Stimulated activated CD8-positive, alpha-beta memory T cell treated with anti-CD3 and anti-CD28 coated beads, Interleukin-7, amount 100 ng/mL, for 48 hours (primary cell): ENCODE data around the gene VMO1.

ENCODE experiments used
- DNase-seq, 2 donors: peaks; one replicate each; pipeline ENCODE4 v3.0.0-alpha.2; 2020; ENCODE audit warnings: low read depth in 1 of 2; ENCODE audit errors: extremely low read depth in 1 of 2

The VMO1 gene

GRCh38 chr17:4766201-4766600 lies 20.0 kb downstream of the VMO1 start:
- no peak for DNase-seq

- DNase-seq, result no peak
Observed at GRCh38 chr17:4764595-4764994, 21.6 kb downstream of the VMO1 start.

GRCh38 chr17:4759776-4760236 lies 26.4 kb downstream of the VMO1 start:
- DNase-seq, result no peak

- no peak for DNase-seq
Observed at GRCh38 chr17:4753392-4753791, 32.8 kb downstream of the VMO1 start.

GRCh38 chr17:4751932-4752331 lies 34.2 kb downstream of the VMO1 start:
- no peak for DNase-seq

GRCh38 chr17:4750606-4751005 lies 35.6 kb downstream of the VMO1 start:
- no peak for DNase-seq

GRCh38 chr17:4748686-4749085 lies 37.5 kb downstream of the VMO1 start:
- DNase-seq, result no peak

- DNase-seq, result no peak
Observed at GRCh38 chr17:4747847-4748246, 38.3 kb downstream of the VMO1 start.

- no peak for DNase-seq
Observed at GRCh38 chr17:4744999-4745969, 40.9 kb downstream of the VMO1 start.

- DNase-seq, result no peak
Observed at GRCh38 chr17:4743898-4744297, 42.3 kb downstream of the VMO1 start.

- DNase-seq, result no peak
Observed at GRCh38 chr17:4743216-4743615, 42.9 kb downstream of the VMO1 start.

- no peak for DNase-seq
Observed at GRCh38 chr17:4742629-4743028, 43.5 kb downstream of the VMO1 start.

- DNase-seq, result no peak
Observed at GRCh38 chr17:4742133-4742532, 44.0 kb downstream of the VMO1 start.

- no peak for DNase-seq
Observed at GRCh38 chr17:4741544-4741943, 44.6 kb downstream of the VMO1 start.

GRCh38 chr17:4740584-4740983 lies 45.6 kb downstream of the VMO1 start:
- DNase-seq, result no peak

GRCh38 chr17:4740025-4740351 lies 46.2 kb downstream of the VMO1 start:
- no peak for DNase-seq

- DNase-seq, result no peak
Observed at GRCh38 chr17:4739122-4740024, 46.8 kb downstream of the VMO1 start, which contains the start of the genes CXCL16 and ZMYND15. TSS of gene CXCL16 (minus strand) at chr17:4739928. CDS start at chr17:4739339, 589 bp downstream. TSS of gene ZMYND15 (plus strand) at chr17:4739833. CDS start at chr17:4740549, 716 bp downstream.

- DNase-seq, result no peak
Observed at GRCh38 chr17:4738136-4739121, 47.7 kb downstream of the VMO1 start.

GRCh38 chr17:4735876-4736651 lies 50.1 kb downstream of the VMO1 start:
- DNase-seq, result no peak
